Breast epithelium (tissue), 4 donors: ENCODE data around the gene JPT2. TPM values are rescaled to one million over a fixed set of nuclear protein-coding genes. Genes with fewer than 3 reads are reported as not detected.
"Not testable (repeated sequence)": the region's sequence is repeated elsewhere in the genome, so short reads cannot be mapped to it uniquely, and the experiment has no call there.

ENCODE experiments used
- DNase-seq, 2 donors: peaks; one replicate each; pipeline ENCODE4 v3.0.0-alpha.2; 2019; ENCODE audit warnings: low spot score in 2 of 2
- H3K27ac ChIP-seq, 2 donors: fragments of 200-600 bp; sonication (generic) in 1 of 2; one replicate each; pipeline ENCODE4 v1.5.1; 2016 to 2019; ENCODE audit warnings: mild to moderate bottlenecking in 1 of 2
- H3K27me3 ChIP-seq, 2 donors: fragments of 200-600 bp; sonication (generic) in 1 of 2; one replicate each; pipeline versions ENCODE4 v1.5.1 to v1.6.0; 2017 to 2019; ENCODE audit warnings: control low read depth in 1 of 2, mild to moderate bottlenecking in 1 of 2
- H3K36me3 ChIP-seq: fragments of 200-600 bp; one replicate; pipeline ENCODE4 v1.5.1; 2019
- H3K4me1 ChIP-seq, 2 donors: fragments of 200-600 bp; sonication (generic); one replicate each; pipeline ENCODE4 v1.5.1; 2016 to 2019; ENCODE audit warnings: control low read depth in 1 of 2
- H3K4me3 ChIP-seq, 3 donors: fragments of 200-600 bp; sonication (generic); 1 replicate in 2 of 3; 2 replicates in 1 of 3; pipeline ENCODE4 v1.5.1; 2016 to 2019; ENCODE audit warnings: mild to moderate bottlenecking in 3 of 3, moderate library complexity in 2 of 3
- H3K9me3 ChIP-seq, 2 donors: fragments of 200-600 bp; sonication (generic) in 1 of 2; one replicate each; pipeline ENCODE4 v1.5.1; 2016 to 2019; ENCODE audit warnings: control low read depth in 1 of 2
- CTCF ChIP-seq, 3 donors: fragments of 450-650 bp; IDR thresholded peaks; one replicate each; pipeline ENCODE4 v1.5.1; 2016 to 2017; ENCODE audit warnings: antibody characterized with exemption in 3 of 3, mild to moderate bottlenecking in 3 of 3, moderate library complexity in 3 of 3
- POLR2A ChIP-seq: fragments of 450-650 bp; IDR thresholded peaks from one replicate; pipeline ENCODE4 v1.6.1; 2016; ENCODE audit warnings: antibody characterized with exemption, mild to moderate bottlenecking, moderate library complexity
- POLR2AphosphoS5 ChIP-seq, 3 donors: sonication (generic); formaldehyde crosslinking; IDR thresholded peaks; one replicate each; pipeline ENCODE4 v1.6.1; 2017; ENCODE audit warnings: antibody characterized with exemption in 3 of 3
- intact Hi-C: fragments of 100-400 bp; cut with DNase I; formaldehyde crosslinking; loops from one replicate; pipeline ENCODE4 v1.15.1; 2023; ENCODE audit warnings: low total_unique reads
- total RNA-seq, 3 donors: library from RNA; depleted of rRNA; stranded (reverse); fragments of >200 nt; gene quantifications; one replicate each; pipeline ENCODE4 v1.1.0, GENCODE V29; 2016

Gene JPT2
- total RNA-seq, 3 donors from 2014 or later, result 19.2 to 44.2 (median 36.0) TPM

- intact Hi-C loops, result no loop called here
- no peaks in the 10 kb centered on the region for H3K4me1 ChIP-seq
- DNase-seq, result no peak
- no peaks in the 10 kb centered on the region for H3K9me3 ChIP-seq
- H3K27ac ChIP-seq, result no peak overlapping the region
- TF ChIP-seq POLR2A (no peak), POLR2AphosphoS5 (IDR thresholded peaks at IDR 0.05) (no peak), CTCF (IDR thresholded peaks at IDR 0.05) (no peak)
- H3K4me3 ChIP-seq, result no peak overlapping the region
- no peaks in the 10 kb centered on the region for H3K36me3 ChIP-seq
- no peaks in the 10 kb centered on the region for H3K27me3 ChIP-seq
These were observed 37.1 kb downstream of the JPT2 start for GRCh38 chr16:1715220-1715619.

DNA sequence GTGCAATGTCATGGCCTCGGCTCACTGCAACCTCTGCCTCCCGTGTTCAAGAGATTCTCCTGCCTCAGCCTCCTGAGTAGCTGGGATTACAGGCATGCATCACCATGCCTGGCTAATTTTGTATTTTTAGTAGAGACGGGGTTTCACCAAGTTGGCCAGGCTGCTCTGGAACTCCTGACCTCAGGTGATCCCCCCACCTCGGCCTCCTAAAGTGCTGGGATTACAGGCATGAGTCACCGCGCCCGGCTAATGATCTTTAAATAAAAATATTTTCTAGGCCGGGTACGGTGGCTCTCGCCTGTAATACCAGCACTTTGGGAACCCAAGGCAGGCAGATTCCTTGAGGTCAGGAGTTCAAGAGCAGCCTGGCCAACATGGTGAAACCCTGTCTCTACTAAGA, 40.2 kb downstream of the JPT2 start:
- H3K27me3 ChIP-seq, H3K4me3 ChIP-seq, H3K9me3 ChIP-seq, H3K27ac ChIP-seq, DNase-seq, intact Hi-C loops, H3K36me3 ChIP-seq: not testable (repeated sequence)
- peaks cover 3 to 15% of the 10 kb centered on the region in 2 donors for H3K4me1 ChIP-seq

GRCh38 chr16:1719559-1720229, 41.6 kb downstream of the JPT2 start:
- intact Hi-C loops, H3K36me3 ChIP-seq, H3K27me3 ChIP-seq, H3K9me3 ChIP-seq, H3K4me3 ChIP-seq: not testable (repeated sequence)
- peak in 1 of 2 donors; percentile 47 for DNase-seq
- Histone ChIP-seq H3K27ac (peak overlapping the region; percentile 40 to 44), H3K4me1 (peaks cover 3 to 15% of the 10 kb centered on the region in 2 donors)
- TF ChIP-seq POLR2AphosphoS5 (IDR thresholded peaks at IDR 0.05), result peak in 1 of 3 donors; percentile 16

GRCh38 chr16:1721372-1721771, 43.3 kb downstream of the JPT2 start:
- no peak for DNase-seq
- intact Hi-C loops, result no loop called here
- Histone ChIP-seq H3K36me3 (no peaks in the 10 kb centered on the region), H3K4me1 (peaks cover 3 to 15% of the 10 kb centered on the region in 2 donors), H3K4me3 (no peak overlapping the region), H3K9me3 (no peaks in the 10 kb centered on the region), H3K27ac (peak overlapping the region; percentile 83), H3K27me3 (no peaks in the 10 kb centered on the region)
- TF ChIP-seq CTCF (IDR thresholded peaks at IDR 0.05), result no peak

DNA sequence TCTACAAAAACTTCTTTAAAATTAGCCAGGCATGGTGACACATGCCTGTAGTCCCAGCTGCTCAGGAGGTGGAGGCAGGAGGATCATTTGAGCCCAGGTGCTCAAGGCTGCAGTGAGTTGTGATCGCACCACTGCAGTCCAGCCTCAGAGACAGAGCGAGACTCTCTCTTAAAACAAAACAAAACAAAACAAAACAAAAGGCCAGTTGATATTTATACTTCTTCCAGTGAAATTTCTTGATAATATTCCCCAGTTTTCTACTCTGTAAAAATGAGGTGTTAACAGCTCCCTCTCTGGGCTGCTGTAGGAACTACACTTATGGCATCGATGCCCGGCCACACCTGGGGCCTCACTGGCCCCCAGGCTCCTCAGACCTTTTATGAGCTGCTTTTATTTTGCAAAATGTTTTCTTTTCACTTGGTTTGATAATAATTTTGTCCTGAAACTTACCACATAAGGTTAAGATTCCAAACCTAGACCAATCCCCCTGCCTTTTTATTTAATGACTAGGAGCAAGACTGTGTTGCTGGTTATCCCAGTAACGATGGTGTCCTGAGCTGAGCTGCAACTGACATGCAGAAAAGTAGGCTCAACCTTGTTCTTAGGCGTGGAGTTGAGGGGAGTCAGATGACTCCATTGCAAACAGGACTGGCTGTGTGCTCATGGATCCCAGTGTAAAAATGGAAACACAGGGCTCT, 45.5 kb downstream of the JPT2 start:
- peak in 1 of 2 donors; percentile 33 for DNase-seq
- Histone ChIP-seq H3K9me3 (no peaks in the 10 kb centered on the region), H3K36me3 (no peaks in the 10 kb centered on the region), H3K4me1 (peaks cover 3 to 15% of the 10 kb centered on the region in 2 donors), H3K27me3 (no peaks in the 10 kb centered on the region), H3K27ac (peak overlapping the region; percentile 83), H3K4me3 (no peak overlapping the region)
- intact Hi-C loops, result no loop called here
- TF ChIP-seq POLR2A (no peak), POLR2AphosphoS5 (IDR thresholded peaks at IDR 0.05) (no peak), CTCF (IDR thresholded peaks at IDR 0.05) (peak in 2 of 3 donors; percentile 63 to 73)

- H3K9me3 ChIP-seq, result no peaks in the 10 kb centered on the region
- no peak overlapping the region for H3K27ac ChIP-seq
- H3K27me3 ChIP-seq, result no peaks in the 10 kb centered on the region
- H3K4me1 ChIP-seq, result peaks cover 3 to 15% of the 10 kb centered on the region in 2 donors
- intact Hi-C loops, result no loop called here
- no peaks in the 10 kb centered on the region for H3K36me3 ChIP-seq
- H3K4me3 ChIP-seq, result no peak overlapping the region
- no peak for DNase-seq
- no peak for TF ChIP-seq POLR2AphosphoS5 (IDR thresholded peaks at IDR 0.05)
- TF ChIP-seq CTCF (IDR thresholded peaks at IDR 0.05), result no peak
- TF ChIP-seq POLR2A, result no peak
These were observed 46.4 kb downstream of the JPT2 start for GRCh38 chr16:1724491-1724890.
